Measurements from ENCODE around the gene HCAR2.
"Not testable (repeated sequence)": the region's sequence is repeated elsewhere in the genome, so short reads cannot be mapped to it uniquely, and the experiment has no call there.

The HCAR2 gene

DNA sequence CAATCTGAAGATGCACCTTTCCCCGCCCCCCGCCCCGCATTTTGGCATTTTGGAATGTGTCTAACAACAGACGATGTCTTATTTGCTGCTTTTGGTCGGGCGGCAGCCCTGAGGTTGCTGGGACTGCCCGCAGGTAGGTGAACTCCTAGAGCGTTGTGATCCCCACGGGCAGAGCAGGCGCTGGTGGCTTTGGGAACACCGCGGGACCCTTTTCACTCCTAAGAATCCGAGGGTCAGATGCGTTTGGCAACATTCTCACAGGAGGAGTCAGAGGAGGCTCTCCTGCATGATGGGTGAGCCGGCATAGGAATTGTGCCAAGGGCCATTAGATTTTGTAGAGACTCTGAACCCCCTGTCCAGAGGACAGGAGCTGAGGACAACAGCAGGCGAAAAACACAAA is 41.9 kb downstream of the HCAR2 start:
- no peak for DNase-seq

DNA sequence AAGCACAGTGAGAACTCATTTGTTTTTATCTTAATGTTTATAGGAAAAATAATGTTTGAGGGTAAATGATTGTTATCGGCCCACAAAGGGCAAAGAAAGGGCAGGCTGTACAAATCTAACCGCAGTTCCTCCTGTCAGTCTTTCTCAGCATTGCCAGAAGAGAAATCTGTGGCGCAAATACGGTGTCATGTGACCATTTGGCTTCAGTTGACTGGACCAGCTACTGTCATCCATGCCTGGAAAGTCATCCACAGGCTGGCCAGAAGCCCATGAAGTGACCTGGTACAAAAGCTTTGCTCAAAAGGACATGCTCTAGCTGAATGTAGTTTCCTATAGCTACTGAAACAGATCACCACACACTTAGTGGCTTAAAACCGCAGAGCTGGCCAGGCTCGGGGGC is 43.6 kb downstream of the HCAR2 start:
- DNase-seq, result no peak

DNA sequence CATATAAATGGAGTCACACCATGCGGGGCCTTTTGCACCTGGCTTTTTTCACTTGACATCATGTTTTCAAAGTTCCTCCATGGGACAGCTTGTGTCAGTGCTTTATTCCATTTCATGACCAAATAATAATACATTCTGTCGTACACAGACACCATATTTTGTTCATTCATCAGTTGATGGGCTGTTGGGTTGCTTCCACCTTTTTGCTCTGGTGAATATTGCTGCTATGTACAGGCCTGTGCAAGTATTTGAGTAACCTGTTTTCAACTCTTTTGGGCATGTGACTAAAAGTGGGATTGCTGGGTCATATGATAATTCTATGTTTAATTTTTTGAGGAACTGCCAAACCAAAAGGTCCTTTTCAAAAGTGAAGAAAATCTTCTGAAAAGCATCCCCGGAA is 46.9 kb downstream of the HCAR2 start:
- no peak for DNase-seq

DNA sequence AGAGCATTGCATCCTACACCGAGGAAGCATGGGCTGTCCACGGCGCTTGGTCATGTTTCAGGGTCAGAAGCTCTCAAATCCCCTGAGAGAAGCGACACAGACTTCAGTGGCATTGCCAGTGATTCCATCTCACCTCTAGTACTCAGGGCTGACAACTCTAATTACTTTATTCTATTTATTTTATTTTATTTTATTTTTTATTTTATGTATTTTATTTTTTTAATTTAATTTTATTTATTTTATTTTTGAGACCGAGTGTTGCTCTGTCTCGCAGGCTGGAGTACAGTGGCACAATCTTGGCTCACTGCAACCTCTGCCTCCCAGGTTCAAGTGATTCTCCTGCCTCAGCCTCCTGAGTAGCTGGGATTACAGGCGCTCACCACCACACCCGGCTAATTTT is 49.9 kb downstream of the HCAR2 start:
- not testable (repeated sequence) for DNase-seq

DNA sequence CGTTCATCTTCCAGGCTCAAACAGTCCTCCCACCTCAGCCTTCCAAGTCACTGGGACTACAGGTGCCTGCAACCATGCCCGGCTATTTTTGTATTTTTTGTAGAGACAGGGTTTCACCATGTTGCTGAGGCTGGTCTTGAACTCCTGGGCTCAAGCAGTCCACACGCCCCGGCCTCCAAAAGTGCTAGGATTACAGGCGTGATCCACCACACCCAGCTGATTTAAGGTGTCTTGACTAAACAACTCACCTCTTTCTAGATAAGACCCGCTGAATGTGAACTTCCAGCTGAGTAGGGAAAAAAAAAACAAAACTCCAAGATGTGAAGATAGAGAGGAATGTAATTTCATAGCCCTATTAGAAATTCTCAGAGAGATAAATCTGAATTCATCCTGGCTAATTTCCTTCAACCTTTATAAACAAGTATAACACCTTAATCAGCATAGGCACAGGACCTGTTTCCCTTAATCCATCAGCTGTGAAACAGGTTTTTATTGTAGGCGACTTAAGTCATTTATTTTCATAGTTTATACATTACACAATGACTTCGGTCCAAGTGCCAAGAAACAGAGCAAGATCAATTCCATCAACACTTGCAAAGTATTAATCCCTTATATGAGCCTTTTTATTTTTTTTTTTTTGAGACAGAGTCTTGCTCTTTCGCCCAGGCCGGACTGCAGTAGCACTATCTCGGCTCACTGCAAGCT is 51.5 kb downstream of the HCAR2 start:
- no peak for DNase-seq
